GM12875 (cell line): ENCODE measurements around the gene RNF224.
A peak's percentile ranks its signal among the peaks of the same experiment; 100 is the strongest.

ENCODE experiments used
- H3K4me3 ChIP-seq: one replicate; pipeline ENCODE4 v1.5.1; 2011; ENCODE audit warnings: low read depth, low read length, control low read depth
- CTCF ChIP-seq: IDR thresholded peaks from 2 replicates; pipeline ENCODE4 v1.5.1; 2011; ENCODE audit warnings: low read depth, mild to moderate bottlenecking, control low read depth, inconsistent platforms, low read length, moderate library complexity, borderline replicate concordance; ENCODE audit not compliant: insufficient read depth

The RNF224 gene

GRCh38 chr9:137220317-137221094 is 6.8 kb upstream of the RNF224 start:
- H3K4me3 ChIP-seq, result no peak overlapping the region
- TF ChIP-seq CTCF, result no peak

DNA sequence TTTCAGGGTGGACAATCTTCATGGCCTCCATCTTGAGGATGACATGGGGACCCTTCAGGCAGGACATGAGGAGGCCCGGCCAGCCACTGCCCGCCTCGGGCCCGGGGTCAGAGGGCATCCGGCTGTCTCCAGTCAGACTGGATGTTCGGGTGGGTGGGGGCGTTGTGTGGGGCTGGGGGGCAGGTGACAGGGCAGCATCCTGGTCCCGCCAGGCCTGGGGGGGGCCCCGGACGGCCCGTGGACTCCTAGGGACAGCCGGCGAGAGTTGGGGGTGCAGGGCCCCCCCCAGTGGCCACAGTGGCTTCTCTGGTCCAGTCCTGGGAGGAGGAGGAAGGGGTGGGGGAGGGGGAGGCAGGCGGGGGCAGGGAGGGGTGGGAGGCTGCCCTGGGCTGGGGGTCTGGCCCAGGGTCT is 6.2 kb upstream of the RNF224 start:
- TF ChIP-seq CTCF, result no peak
- no peak overlapping the region for H3K4me3 ChIP-seq

- peak overlapping the region; percentile 38 for H3K4me3 ChIP-seq
- no peak for TF ChIP-seq CTCF
These were observed 5.7 kb upstream of the RNF224 start for GRCh38 chr9:137221506-137222111.

- peak within 1 kb of the TSS; percentile 40 for H3K4me3 ChIP-seq
- no peak for TF ChIP-seq CTCF
These were observed 4.9 kb upstream of the RNF224 start, which contains the start of gene RNF208 for GRCh38 chr9:137222190-137223077. Gene RNF208, minus strand, starts transcription at chr9:137222240. Its CDS starts 1,028 bp downstream, at chr9:137221212.

- H3K4me3 ChIP-seq, result peak overlapping the region; percentile 70
- TF ChIP-seq CTCF, result no peak
These were observed 4.0 kb upstream of the RNF224 start for GRCh38 chr9:137223078-137223970.
